LHCN-M2 (cell line): Measurements from ENCODE around the gene CIT. TPM values are rescaled to one million over a fixed set of nuclear protein-coding genes. Genes with fewer than 3 reads are reported as not detected.
"Not testable (repeated sequence)": the region's sequence is repeated elsewhere in the genome, so short reads cannot be mapped to it uniquely, and the experiment has no call there.

Source experiments
- DNase-seq: peaks from one replicate; pipeline ENCODE4 v3.0.0-alpha.2; 2012; ENCODE audit warnings: low read depth
- total RNA-seq: library from RNA; depleted of rRNA; stranded (reverse); fragments of >200 nt; gene quantifications from 2 replicates; pipeline ENCODE4 v1.2.3, GENCODE V29; 2014

Gene CIT
- total RNA-seq, 1 experiment from 2014 or later = 54.0 TPM

- DNase-seq = no peak
These were observed 196.0 kb downstream of the CIT start for GRCh38 chr12:119681111-119681510.

GRCh38 chr12:119679490-119679889, 197.6 kb downstream of the CIT start:
- no peak for DNase-seq

GRCh38 chr12:119679081-119679480, 198.0 kb downstream of the CIT start:
- no peak for DNase-seq

GRCh38 chr12:119678459-119678858, 198.7 kb downstream of the CIT start:
- DNase-seq = no peak

GRCh38 chr12:119676573-119676972, 200.5 kb downstream of the CIT start:
- no peak for DNase-seq

GRCh38 chr12:119676022-119676421, 201.1 kb downstream of the CIT start:
- no peak for DNase-seq

GRCh38 chr12:119674560-119674959, 202.6 kb downstream of the CIT start:
- DNase-seq = no peak

GRCh38 chr12:119673634-119674033, 203.5 kb downstream of the CIT start:
- no peak for DNase-seq

GRCh38 chr12:119672194-119672593, 204.9 kb downstream of the CIT start:
- DNase-seq = no peak

- no peak for DNase-seq
These were observed 206.1 kb downstream of the CIT start for GRCh38 chr12:119671070-119671469.

GRCh38 chr12:119669744-119670472, 207.2 kb downstream of the CIT start:
- no peak for DNase-seq

- DNase-seq = no peak
These were observed 208.7 kb downstream of the CIT start for GRCh38 chr12:119668324-119668841.

- DNase-seq = peak; percentile 95
These were observed 209.4 kb downstream of the CIT start, which contains the start of gene PRKAB1 for GRCh38 chr12:119667577-119668323. PRKAB1 (plus strand) TSS chr12:119668133; CDS start chr12:119668245, 112 bp downstream.

- DNase-seq = no peak
These were observed 210.1 kb downstream of the CIT start for GRCh38 chr12:119666900-119667576.

GRCh38 chr12:119666226-119666795, 210.8 kb downstream of the CIT start:
- no peak for DNase-seq

- DNase-seq = no peak
These were observed 211.8 kb downstream of the CIT start for GRCh38 chr12:119665164-119665929.

GRCh38 chr12:119664642-119665041, 212.5 kb downstream of the CIT start:
- DNase-seq = no peak

- DNase-seq = no peak
These were observed 215.2 kb downstream of the CIT start for GRCh38 chr12:119661882-119662281.

GRCh38 chr12:119660076-119660475, 217.0 kb downstream of the CIT start:
- DNase-seq = no peak

- DNase-seq = no peak
These were observed 217.7 kb downstream of the CIT start for GRCh38 chr12:119659289-119659897.

GRCh38 chr12:119658166-119658565, 219.0 kb downstream of the CIT start:
- not testable (repeated sequence) for DNase-seq
